Transverse colon (tissue), 4 donors: ENCODE data around the gene ASXL1. TPM values are rescaled to one million over a fixed set of nuclear protein-coding genes. Genes with fewer than 3 reads are reported as not detected.

Source experiments
- DNase-seq: peaks from one replicate; pipeline ENCODE4 v3.0.0-alpha.2; 2019
- H3K27ac ChIP-seq, 4 donors: fragments of 200-600 bp; sonication (generic); 2 replicates each; pipeline ENCODE4 v1.5.1; 2016 to 2018; ENCODE audit warnings: inconsistent platforms in 4 of 4
- H3K27me3 ChIP-seq: fragments of 200-600 bp; sonication (generic); 2 replicates; pipeline ENCODE4 v1.5.1; 2017; ENCODE audit warnings: inconsistent platforms
- H3K36me3 ChIP-seq, 4 donors: fragments of 200-600 bp; sonication (generic); 2 replicates each; pipeline ENCODE4 v1.5.1; 2017 to 2019; ENCODE audit warnings: inconsistent platforms in 4 of 4
- H3K4me1 ChIP-seq, 4 donors: fragments of 200-600 bp; sonication (generic); 2 replicates each; pipeline ENCODE4 v1.5.1; 2017 to 2020; ENCODE audit warnings: inconsistent platforms in 4 of 4
- H3K4me3 ChIP-seq, 4 donors: fragments of 200-600 bp; sonication (generic); 1 replicate in 1 of 4; 2 replicates in 3 of 4; pipeline versions ENCODE4 v1.5.1 to v1.6.1; 2017 to 2019; ENCODE audit warnings: inconsistent platforms in 4 of 4
- H3K9me3 ChIP-seq, 2 donors: fragments of 200-600 bp; sonication (generic); 2 replicates each; pipeline ENCODE4 v1.5.1; 2017 to 2019; ENCODE audit warnings: inconsistent platforms in 2 of 2
- EP300 ChIP-seq: sonication (generic); formaldehyde crosslinking; IDR thresholded peaks from one replicate; pipeline ENCODE4 v1.6.1; 2017; ENCODE audit warnings: antibody characterized with exemption, low read depth
- POLR2A ChIP-seq: fragments of 450-650 bp; IDR thresholded peaks from one replicate; pipeline ENCODE4 v1.6.1; 2016; ENCODE audit warnings: antibody characterized with exemption, mild to moderate bottlenecking, moderate library complexity
- POLR2AphosphoS5 ChIP-seq, 3 donors: sonication (generic); formaldehyde crosslinking; IDR thresholded peaks; one replicate each; pipeline ENCODE4 v1.6.1; 2016; ENCODE audit warnings: antibody characterized with exemption in 3 of 3
- WGBS, 2 donors: methylation state at CpG; one replicate each; pipeline ENCODE4 v1.1.5; 2018; ENCODE audit warnings: low coverage in 1 of 2; 5-methylcytosine and 5-hydroxymethylcytosine counted together
- in situ Hi-C, 4 donors: fragments of 200-750 bp; cut with MboI; loops; one replicate each; pipeline versions ENCODE4 v1.15.0 to v1.15.1; 2017; ENCODE audit warnings: low sequenced_read_pairs in 3 of 4, low pct_ligation_motif_present in 1 of 4, low pct_unique_long_range_greater_than_20kb in 1 of 4
- intact Hi-C: fragments of 100-400 bp; cut with DNase I; formaldehyde crosslinking; loops from one replicate; pipeline ENCODE4 v1.15.1; 2023; ENCODE audit warnings: low total_unique reads
- total RNA-seq, 4 donors: library from RNA; depleted of rRNA; stranded (reverse); fragments of >200 nt; gene quantifications; one replicate each; pipeline ENCODE4 v1.1.0, GENCODE V29; 2016
- TF ChIP-seq, protein P1 (sequence below), 5 experiments: fragments of 200-600 bp in 3 of 5; fragments of 450-650 bp in 2 of 5; sonication (generic) in 3 of 5; IDR thresholded peaks; 1 replicate in 2 of 5; 2 replicates in 3 of 5; pipeline ENCODE4 v1.5.1; 2016 to 2017; ENCODE audit warnings: antibody characterized with exemption in 5 of 5, inconsistent platforms in 3 of 5, mild to moderate bottlenecking in 2 of 5, moderate library complexity in 1 of 5

The ASXL1 gene
- total RNA-seq, 4 donors from 2014 or later, result 39.6 to 293 (median 92.8) TPM

GRCh38 chr20:32325706-32326503 is 32.2 kb upstream of the ASXL1 start:
- peak; percentile 49 for DNase-seq
- in situ Hi-C loops, result loop anchor here in 2 of 4 donors (25.0 kb wide), 1 partner anchor 336 kb away; the partner anchor contains the start of gene C20orf203 (in 2 of the 2)
- intact Hi-C loops, result no loop called here
- WGBS, 2 donors, result 31 to 56% methylated on average over 5 to 6 of the region's 6 CpGs
- TF ChIP-seq POLR2AphosphoS5 (IDR thresholded peaks at IDR 0.05), result peak in 1 of 3 donors; percentile 27
- TF ChIP-seq, protein P1, sequence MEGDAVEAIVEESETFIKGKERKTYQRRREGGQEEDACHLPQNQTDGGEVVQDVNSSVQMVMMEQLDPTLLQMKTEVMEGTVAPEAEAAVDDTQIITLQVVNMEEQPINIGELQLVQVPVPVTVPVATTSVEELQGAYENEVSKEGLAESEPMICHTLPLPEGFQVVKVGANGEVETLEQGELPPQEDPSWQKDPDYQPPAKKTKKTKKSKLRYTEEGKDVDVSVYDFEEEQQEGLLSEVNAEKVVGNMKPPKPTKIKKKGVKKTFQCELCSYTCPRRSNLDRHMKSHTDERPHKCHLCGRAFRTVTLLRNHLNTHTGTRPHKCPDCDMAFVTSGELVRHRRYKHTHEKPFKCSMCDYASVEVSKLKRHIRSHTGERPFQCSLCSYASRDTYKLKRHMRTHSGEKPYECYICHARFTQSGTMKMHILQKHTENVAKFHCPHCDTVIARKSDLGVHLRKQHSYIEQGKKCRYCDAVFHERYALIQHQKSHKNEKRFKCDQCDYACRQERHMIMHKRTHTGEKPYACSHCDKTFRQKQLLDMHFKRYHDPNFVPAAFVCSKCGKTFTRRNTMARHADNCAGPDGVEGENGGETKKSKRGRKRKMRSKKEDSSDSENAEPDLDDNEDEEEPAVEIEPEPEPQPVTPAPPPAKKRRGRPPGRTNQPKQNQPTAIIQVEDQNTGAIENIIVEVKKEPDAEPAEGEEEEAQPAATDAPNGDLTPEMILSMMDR (IDR thresholded peaks at IDR 0.05), result no peak
- no peak overlapping the region for H3K4me3 ChIP-seq
- peaks cover 0 to 8% (median 7%) of the 10 kb centered on the region in 4 donors for H3K4me1 ChIP-seq
- H3K9me3 ChIP-seq, result no peaks in the 10 kb centered on the region
- no peaks in the 10 kb centered on the region for H3K27me3 ChIP-seq
- peaks cover 0 to 8% (median under 1%) of the 10 kb centered on the region in 4 donors for H3K36me3 ChIP-seq
- peak overlapping the region; percentile 44 to 78 (median 56) for H3K27ac ChIP-seq

- Histone ChIP-seq H3K4me3 (no peak overlapping the region), H3K9me3 (no peaks in the 10 kb centered on the region), H3K27ac (peak overlapping the region; percentile 44 to 78 (median 56)), H3K36me3 (peaks cover 0 to 8% (median 4%) of the 10 kb centered on the region in 4 donors), H3K4me1 (peaks cover 0 to 8% (median 7%) of the 10 kb centered on the region in 4 donors), H3K27me3 (no peaks in the 10 kb centered on the region)
- intact Hi-C loops (no loop called here), in situ Hi-C loops (loop anchor here in 2 of 4 donors (25.0 kb wide), 1 partner anchor 336 kb away; the partner anchor contains the start of gene C20orf203 (in 2 of the 2))
- TF ChIP-seq, protein P1 (IDR thresholded peaks at IDR 0.05), result no peak
- no peak for TF ChIP-seq EP300
- no peak for TF ChIP-seq POLR2AphosphoS5 (IDR thresholded peaks at IDR 0.05)
- TF ChIP-seq POLR2A, result no peak
- 25 to 44% methylated on average over 1 of the region's 1 CpG for WGBS, 2 donors
- no peak for DNase-seq
These were observed 31.7 kb upstream of the ASXL1 start for GRCh38 chr20:32326504-32326845.

DNA sequence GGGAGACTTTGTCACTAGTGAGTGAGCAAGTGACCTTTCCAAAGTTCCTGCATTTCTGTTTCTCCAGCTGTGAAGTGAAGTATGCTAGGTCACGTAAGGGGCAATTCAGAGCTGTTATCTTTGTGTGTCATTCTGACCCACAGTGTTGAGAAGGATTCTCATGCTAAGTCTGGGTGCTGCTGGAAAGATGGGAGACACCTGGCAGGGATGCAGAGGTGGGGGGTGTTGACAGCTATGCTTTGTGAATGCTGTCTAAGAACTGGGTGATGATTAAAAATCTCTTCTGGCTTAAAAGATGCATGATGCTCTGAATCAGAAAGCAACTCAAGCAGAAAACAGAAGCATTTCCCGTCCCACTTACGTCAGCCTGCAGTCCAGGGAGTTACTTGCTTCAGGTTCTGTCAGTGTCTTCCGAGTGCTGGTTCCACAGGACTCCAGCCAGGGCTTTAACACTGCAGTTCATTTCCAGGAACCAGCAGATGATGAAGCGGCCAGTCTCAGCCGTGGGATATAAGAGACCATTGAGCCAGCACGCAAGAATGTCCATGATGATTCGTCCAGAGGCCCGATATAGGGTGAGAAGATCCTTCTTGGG is 30.9 kb upstream of the ASXL1 start:
- Histone ChIP-seq H3K27me3 (no peaks in the 10 kb centered on the region), H3K4me3 (no peak overlapping the region), H3K4me1 (peaks cover 0 to 8% (median 7%) of the 10 kb centered on the region in 4 donors), H3K27ac (no peak overlapping the region), H3K36me3 (peaks cover 0 to 14% (median 4%) of the 10 kb centered on the region in 4 donors), H3K9me3 (no peaks in the 10 kb centered on the region)
- TF ChIP-seq POLR2A, result no peak
- no peak for TF ChIP-seq POLR2AphosphoS5 (IDR thresholded peaks at IDR 0.05)
- TF ChIP-seq, protein P1 (IDR thresholded peaks at IDR 0.05), result no peak
- TF ChIP-seq EP300, result no peak
- DNase-seq, result no peak
- in situ Hi-C loops (loop anchor here in 2 of 4 donors (25.0 kb wide), 1 partner anchor 335 kb away; the partner anchor contains the start of gene C20orf203 (in 2 of the 2)), intact Hi-C loops (no loop called here)
- WGBS, 2 donors, result 89 to 91% methylated on average over 3 to 9 of the region's 9 CpGs

- Histone ChIP-seq H3K4me3 (no peak overlapping the region), H3K27me3 (no peaks in the 10 kb centered on the region), H3K4me1 (peaks cover 0 to 15% (median 7%) of the 10 kb centered on the region in 4 donors), H3K9me3 (no peaks in the 10 kb centered on the region), H3K27ac (no peak overlapping the region), H3K36me3 (peaks cover 0 to 15% (median 4%) of the 10 kb centered on the region in 4 donors)
- DNase-seq, result no peak
- intact Hi-C loops, result no loop called here
- TF ChIP-seq EP300, result no peak
- WGBS, 2 donors, result 84 to 85% methylated on average over 5 to 7 of the region's 7 CpGs
- in situ Hi-C loops, result loop anchor here in 2 of 4 donors (25.0 kb wide), 1 partner anchor 332 kb away; the partner anchor contains the start of gene C20orf203 (in 2 of the 2)
These were observed 28.1 kb upstream of the ASXL1 start for GRCh38 chr20:32329817-32330554.
